Lower leg skin (tissue), 4 donors: ENCODE results near the gene ADGRV1. TPM values are rescaled to one million over a fixed set of nuclear protein-coding genes. Genes with fewer than 3 reads are reported as not detected.

Source experiments
- DNase-seq, 2 donors: peaks; one replicate each; pipeline ENCODE4 v3.0.0-alpha.2; 2019; ENCODE audit warnings: low spot score in 2 of 2
- H3K4me3 ChIP-seq: fragments of 200-600 bp; sonication (generic); 2 replicates; pipeline ENCODE4 v1.5.1; 2017; ENCODE audit warnings: mild to moderate bottlenecking, low read depth; ENCODE audit not compliant: poor library complexity, severe bottlenecking
- POLR2A ChIP-seq, 2 donors: fragments of 450-650 bp; IDR thresholded peaks; one replicate each; pipeline ENCODE4 v1.6.1; 2016 to 2017; ENCODE audit warnings: antibody characterized with exemption in 2 of 2, mild to moderate bottlenecking in 1 of 2, moderate library complexity in 1 of 2
- WGBS, 2 donors: methylation state at CpG; one replicate each; pipeline ENCODE4 v1.1.5; 2018; 5-methylcytosine and 5-hydroxymethylcytosine counted together
- intact Hi-C: fragments of 100-400 bp; cut with DNase I; formaldehyde crosslinking; loops from one replicate; pipeline ENCODE4 v1.15.0; 2023; ENCODE audit warnings: low total_unique reads
- total RNA-seq, 4 donors: library from RNA; depleted of rRNA; stranded (reverse); fragments of >200 nt; gene quantifications; one replicate each; pipeline ENCODE4 v1.1.0, GENCODE V29; 2016
- TF ChIP-seq, protein P1 (sequence below), 3 donors: fragments of 450-650 bp; IDR thresholded peaks; one replicate each; pipeline ENCODE4 v1.5.1; 2016; ENCODE audit warnings: antibody characterized with exemption in 3 of 3, mild to moderate bottlenecking in 3 of 3, moderate library complexity in 2 of 3

The ADGRV1 gene
- total RNA-seq, 4 donors from 2014 or later = 1.2 to 4.0 (median 2.7) TPM

GRCh38 chr5:91089758-91090157 is 531.2 kb downstream of the ADGRV1 start:
- intact Hi-C loops = loop anchor here (5.0 kb wide), 1 partner anchor 157 kb away; no protein-coding TSS in a partner anchor
- DNase-seq = no peak
- 67 to 78% methylated on average over 1 of the region's 1 CpG for WGBS, 2 donors
- TF ChIP-seq POLR2A (IDR thresholded peaks at IDR 0.05) = no peak
- TF ChIP-seq, protein P1, sequence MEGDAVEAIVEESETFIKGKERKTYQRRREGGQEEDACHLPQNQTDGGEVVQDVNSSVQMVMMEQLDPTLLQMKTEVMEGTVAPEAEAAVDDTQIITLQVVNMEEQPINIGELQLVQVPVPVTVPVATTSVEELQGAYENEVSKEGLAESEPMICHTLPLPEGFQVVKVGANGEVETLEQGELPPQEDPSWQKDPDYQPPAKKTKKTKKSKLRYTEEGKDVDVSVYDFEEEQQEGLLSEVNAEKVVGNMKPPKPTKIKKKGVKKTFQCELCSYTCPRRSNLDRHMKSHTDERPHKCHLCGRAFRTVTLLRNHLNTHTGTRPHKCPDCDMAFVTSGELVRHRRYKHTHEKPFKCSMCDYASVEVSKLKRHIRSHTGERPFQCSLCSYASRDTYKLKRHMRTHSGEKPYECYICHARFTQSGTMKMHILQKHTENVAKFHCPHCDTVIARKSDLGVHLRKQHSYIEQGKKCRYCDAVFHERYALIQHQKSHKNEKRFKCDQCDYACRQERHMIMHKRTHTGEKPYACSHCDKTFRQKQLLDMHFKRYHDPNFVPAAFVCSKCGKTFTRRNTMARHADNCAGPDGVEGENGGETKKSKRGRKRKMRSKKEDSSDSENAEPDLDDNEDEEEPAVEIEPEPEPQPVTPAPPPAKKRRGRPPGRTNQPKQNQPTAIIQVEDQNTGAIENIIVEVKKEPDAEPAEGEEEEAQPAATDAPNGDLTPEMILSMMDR (IDR thresholded peaks at IDR 0.05) = no peak
- H3K4me3 ChIP-seq = no peak overlapping the region

- H3K4me3 ChIP-seq = no peak overlapping the region
- TF ChIP-seq, protein P1 (IDR thresholded peaks at IDR 0.05) = no peak
- no peak for TF ChIP-seq POLR2A (IDR thresholded peaks at IDR 0.05)
- no peak for DNase-seq
- intact Hi-C loops = loop anchor here (5.0 kb wide), 1 partner anchor 159 kb away; no protein-coding TSS in a partner anchor
- 43 to 70% methylated on average over 1 of the region's 1 CpG for WGBS, 2 donors
These were observed 532.4 kb downstream of the ADGRV1 start for GRCh38 chr5:91090995-91091394.

GRCh38 chr5:91091471-91092234 is 533.1 kb downstream of the ADGRV1 start:
- 75 to 87% methylated on average over 4 of the region's 4 CpGs for WGBS, 2 donors
- H3K4me3 ChIP-seq = no peak overlapping the region
- DNase-seq = no peak
- intact Hi-C loops = loop anchor here (5.0 kb wide), 1 partner anchor 159 kb away; no protein-coding TSS in a partner anchor
- TF ChIP-seq POLR2A (IDR thresholded peaks at IDR 0.05) = no peak
- TF ChIP-seq, protein P1 (IDR thresholded peaks at IDR 0.05) = no peak

GRCh38 chr5:91092859-91093783 is 534.5 kb downstream of the ADGRV1 start:
- 88 to 92% methylated on average over 8 of the region's 8 CpGs for WGBS, 2 donors
- H3K4me3 ChIP-seq = no peak overlapping the region
- TF ChIP-seq, protein P1 (IDR thresholded peaks at IDR 0.05) = no peak
- TF ChIP-seq POLR2A (IDR thresholded peaks at IDR 0.05) = no peak
- intact Hi-C loops = loop anchor here (5.0 kb wide), 1 partner anchor 161 kb away; no protein-coding TSS in a partner anchor
- no peak for DNase-seq

GRCh38 chr5:91095313-91095712 is 536.7 kb downstream of the ADGRV1 start:
- no peak for DNase-seq
- TF ChIP-seq POLR2A (IDR thresholded peaks at IDR 0.05) = no peak
- TF ChIP-seq, protein P1 (IDR thresholded peaks at IDR 0.05) = no peak
- intact Hi-C loops = no loop called here
- no peak overlapping the region for H3K4me3 ChIP-seq
- WGBS, 2 donors = 84 to 91% methylated on average over 3 of the region's 3 CpGs
